GM18499 (cell line): ENCODE results near the gene IDH2.

Source experiments
- ATAC-seq: cut with Tn5 transposase; IDR thresholded peaks from one replicate; pipeline ENCODE4 v1.9.1; 2021; ENCODE audit warnings: moderate number of reproducible peaks; ENCODE audit not compliant: insufficient read depth, unreplicated experiment

The IDH2 gene

GRCh38 chr15:90067953-90068606 lies 34.2 kb downstream of the IDH2 start:
- ATAC-seq = no peak

DNA sequence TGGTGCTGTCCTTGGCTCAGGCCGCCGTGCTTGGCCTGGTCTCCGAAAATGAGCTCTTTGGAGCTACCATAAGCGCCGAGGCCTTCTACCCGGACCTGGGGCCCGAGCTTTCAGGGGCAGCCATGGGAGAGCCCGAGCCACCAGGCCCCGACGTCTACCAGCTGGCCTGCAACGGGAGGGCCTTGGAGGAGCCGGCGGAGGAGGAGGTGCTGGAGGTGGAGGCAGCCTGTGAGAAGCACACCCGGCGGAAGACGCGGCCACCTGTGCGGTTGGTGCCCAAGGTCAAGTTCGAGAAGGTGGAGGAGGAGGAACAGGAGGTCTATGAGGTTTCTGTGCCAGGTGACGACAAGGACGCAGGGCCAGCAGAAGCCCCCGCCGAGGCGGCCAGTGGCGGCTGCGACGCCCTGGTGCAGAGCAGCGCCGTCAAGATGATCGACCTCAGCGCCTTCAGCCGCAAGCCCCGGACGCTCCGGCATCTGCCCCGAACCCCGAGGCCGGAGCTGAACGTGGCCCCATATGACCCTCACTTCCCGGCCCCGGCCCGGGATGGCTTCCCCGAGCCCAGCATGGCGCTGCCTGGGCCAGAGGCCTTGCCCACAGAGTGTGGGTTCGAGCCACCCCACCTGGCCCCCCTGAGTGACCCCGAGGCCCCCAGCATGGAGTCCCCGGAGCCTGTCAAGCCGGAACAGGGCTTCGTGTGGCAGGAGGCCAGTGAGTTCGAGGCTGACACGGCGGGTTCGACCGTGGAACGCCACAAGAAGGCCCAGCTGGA lies 34.9 kb downstream of the IDH2 start:
- ATAC-seq = no peak

DNA sequence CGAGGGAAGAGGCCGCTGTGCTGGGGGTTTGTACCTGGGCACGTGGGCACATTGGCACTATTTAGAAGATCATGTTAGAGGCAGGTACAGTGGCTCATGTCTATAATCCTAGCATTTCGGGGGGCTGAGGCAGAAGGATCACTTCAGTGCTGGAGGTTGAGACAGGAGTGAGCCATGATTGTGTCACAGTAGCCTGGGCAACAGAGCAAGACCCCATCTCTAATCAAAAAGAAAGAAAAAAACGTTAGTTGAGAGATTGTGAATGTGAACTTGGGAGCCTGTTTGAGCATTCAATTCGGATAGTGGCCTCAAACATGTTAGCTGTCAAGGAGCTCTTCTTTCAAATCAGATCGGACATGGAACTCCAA lies 36.6 kb downstream of the IDH2 start:
- no peak for ATAC-seq

GRCh38 chr15:90064911-90065681 lies 37.2 kb downstream of the IDH2 start:
- ATAC-seq = no peak

DNA sequence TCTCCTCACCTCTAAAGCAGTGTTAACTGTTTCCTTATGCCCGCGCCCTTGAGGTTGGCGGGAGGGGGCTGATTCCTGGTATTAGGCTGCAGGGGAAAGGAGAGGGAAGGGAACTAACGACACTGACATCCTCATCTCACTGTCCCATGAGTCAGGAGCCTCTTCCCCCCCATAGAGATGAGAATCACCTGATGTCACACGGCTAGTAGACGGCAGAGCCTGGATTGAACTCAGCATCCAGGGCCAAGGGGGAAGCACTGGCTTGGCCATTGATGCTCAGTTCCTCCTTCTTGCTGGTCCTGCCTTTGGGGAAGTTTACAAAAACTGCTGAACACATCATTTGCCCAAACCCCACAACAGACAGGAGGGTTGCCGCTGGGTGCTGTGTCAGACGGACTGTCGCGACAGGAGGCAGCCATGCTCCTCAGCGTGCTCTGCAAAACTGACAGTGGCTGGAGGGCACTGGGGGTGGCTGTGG lies 38.5 kb downstream of the IDH2 start:
- ATAC-seq = no peak

- no peak for ATAC-seq
Observed at GRCh38 chr15:90062973-90063769, 39.1 kb downstream of the IDH2 start.

DNA sequence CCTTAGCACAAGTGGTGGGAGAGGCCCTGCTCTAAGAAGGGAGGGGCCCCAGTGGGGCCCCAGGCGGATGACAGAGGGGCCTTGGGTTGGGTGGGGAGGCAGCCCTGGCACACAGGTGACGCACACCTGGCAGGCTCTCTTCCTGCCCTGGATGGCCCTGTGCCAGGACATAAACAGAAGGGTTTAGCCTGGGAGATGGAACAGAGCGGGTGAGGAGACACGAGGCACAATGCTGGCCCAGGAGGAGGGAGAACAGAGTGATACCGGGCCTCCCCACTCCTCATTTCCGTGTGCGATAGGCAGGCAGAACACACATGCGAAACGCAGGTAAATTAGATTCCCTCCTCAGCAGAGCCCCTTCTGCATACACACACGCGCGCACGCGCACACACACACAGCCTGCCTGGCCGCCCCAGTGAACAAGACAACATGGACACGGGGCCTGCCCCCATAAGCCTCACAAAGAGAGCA lies 39.8 kb downstream of the IDH2 start:
- ATAC-seq = no peak

- no peak for ATAC-seq
Observed at GRCh38 chr15:90062023-90062442, 40.2 kb downstream of the IDH2 start.

DNA sequence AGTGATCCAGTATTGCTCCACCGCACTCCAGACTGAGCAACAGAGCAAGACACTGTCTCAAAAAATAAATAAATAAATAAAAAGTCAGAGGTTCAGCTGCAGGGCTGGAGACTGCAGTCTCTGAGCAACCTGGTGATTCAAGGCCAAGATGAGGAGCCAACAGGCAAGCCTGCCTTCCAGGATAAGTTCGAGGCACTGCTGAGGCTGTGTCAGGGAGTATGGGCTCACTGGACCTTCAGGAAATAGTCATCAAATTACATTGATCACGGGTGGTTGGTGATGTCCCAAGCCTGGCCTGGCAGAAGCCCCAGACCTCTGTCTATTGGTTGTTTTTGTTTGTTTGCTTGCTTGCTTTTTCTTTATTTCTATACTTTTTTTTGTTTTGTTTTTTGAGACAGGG lies 41.5 kb downstream of the IDH2 start:
- no peak for ATAC-seq

DNA sequence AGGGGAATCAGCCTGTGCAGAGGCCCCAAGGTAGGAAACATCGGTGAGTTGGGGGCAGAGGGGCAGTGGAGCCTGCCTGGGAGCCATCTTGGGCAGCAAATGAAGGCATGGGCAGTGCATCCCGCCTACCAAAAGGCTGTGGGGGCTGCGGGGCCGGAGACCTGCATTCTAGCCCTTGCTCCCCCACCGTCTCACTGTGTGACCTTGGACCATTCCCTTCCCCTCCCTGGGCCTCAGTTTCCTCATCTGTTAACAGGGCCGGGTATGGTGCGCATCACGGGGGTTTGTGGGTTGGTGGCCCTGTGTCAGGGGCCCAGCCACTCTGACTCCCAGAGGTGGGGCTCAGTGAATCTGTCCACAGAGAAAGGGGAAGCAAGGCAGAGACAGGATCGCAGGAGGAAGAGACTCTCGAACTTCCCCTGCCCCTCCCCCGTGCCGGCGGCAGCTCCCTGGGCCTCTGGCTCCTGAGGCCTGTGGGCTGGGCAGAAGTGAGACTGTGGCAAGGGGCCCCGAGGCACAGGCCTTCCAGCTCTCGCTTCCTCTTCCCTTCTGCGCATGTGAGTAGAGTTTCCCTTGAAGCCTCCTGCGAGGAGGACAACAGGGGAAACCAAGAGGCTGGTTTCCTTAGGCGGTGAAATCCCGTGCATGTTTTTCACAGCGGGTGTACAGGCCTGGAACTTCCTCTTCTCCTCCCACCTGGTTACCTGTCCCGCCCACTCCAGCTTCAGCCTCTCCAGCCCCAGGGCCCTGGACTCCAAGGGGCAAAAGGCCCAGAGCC lies 42.9 kb downstream of the IDH2 start:
- peak; percentile 60 for ATAC-seq

- ATAC-seq = no peak
Observed at GRCh38 chr15:90058775-90059174, 43.5 kb downstream of the IDH2 start.

DNA sequence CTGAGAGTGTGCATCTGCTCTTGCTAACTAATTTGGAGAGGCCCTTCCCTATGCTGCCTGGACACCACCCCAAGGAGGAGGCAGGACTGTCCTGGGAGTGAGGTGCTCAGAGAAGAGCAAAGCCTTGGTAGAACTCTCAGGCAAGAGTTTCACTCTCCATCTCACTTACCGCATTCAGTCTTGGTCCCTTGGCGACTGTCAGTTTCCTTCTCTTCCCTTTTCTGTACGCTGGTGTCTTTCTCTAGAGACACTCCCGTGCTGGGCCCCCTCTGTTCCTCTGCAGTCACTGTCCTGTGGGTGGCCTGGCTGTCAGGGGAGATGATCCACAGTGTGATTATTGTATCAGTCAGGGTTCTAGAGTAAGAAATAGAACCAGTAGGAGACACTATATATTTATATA lies 44.0 kb downstream of the IDH2 start:
- ATAC-seq = peak; percentile 36

DNA sequence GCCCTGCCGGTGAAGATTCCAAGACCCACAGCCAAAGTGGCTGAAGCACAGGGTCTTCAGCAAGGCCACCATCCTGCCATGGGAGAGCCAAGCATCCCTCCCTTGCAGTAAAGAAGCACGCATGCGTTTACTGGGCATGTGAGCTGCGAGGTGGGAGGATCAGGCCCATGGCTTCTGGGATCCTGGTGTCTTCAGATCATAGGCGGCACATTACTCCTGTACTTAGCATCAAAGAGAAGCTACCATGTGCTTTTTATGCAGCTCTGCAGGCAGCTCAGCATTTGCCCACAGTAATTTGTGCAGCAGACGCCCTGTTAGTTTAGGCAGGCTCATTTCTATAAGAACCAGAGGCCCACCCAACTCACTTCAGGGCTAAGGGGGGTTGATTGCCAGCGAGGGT lies 45.7 kb downstream of the IDH2 start:
- no peak for ATAC-seq

- no peak for ATAC-seq
Observed at GRCh38 chr15:90055182-90055581, 47.1 kb downstream of the IDH2 start.

GRCh38 chr15:90054618-90055097 lies 47.6 kb downstream of the IDH2 start:
- no peak for ATAC-seq

DNA sequence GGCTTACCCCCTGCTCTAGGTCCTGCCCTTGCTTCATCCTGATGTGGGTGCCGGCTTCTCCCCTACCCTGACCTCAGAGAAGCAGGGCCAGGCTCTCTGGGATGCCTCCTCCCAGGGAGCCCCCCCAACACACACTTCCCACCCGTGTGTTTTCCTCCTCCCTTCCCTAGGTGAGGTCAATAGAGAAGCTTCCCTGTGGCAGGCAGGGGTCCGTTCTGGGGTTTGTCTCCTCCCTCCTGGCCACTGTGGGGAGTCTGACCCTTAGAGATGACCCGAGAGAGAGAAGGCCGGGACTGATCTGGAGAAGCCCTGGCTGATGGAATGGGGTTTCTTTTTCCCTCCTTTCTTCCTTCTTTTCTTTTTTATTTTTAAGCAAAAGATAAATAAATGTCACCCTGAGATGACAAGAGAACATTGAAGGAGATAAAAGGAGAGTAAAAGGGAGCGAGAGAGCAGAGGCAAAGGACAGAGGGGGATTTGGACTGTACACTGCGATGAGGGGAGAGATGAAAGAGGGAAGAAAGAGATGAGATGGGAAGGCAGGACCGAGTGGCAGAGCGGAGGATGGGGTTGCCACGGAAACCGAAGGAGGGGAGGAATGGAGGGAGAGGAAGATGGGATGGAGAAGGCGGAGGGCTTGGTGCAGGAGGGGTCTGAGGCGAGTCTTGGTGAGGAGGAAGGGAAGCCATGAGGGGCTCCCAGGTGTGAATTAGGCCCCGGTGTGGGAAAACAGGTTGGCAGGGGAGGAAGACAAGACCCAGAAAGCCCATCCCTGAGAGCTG lies 48.4 kb downstream of the IDH2 start:
- ATAC-seq = no peak

GRCh38 chr15:90051874-90052273 lies 50.4 kb downstream of the IDH2 start:
- no peak for ATAC-seq
